GM19452 (cell line): ENCODE data around the gene CACNG4.

ENCODE experiments used
- ATAC-seq: cut with Tn5 transposase; IDR thresholded peaks from one replicate; pipeline ENCODE4 v1.9.1; 2021; ENCODE audit not compliant: unreplicated experiment

The CACNG4 gene

DNA sequence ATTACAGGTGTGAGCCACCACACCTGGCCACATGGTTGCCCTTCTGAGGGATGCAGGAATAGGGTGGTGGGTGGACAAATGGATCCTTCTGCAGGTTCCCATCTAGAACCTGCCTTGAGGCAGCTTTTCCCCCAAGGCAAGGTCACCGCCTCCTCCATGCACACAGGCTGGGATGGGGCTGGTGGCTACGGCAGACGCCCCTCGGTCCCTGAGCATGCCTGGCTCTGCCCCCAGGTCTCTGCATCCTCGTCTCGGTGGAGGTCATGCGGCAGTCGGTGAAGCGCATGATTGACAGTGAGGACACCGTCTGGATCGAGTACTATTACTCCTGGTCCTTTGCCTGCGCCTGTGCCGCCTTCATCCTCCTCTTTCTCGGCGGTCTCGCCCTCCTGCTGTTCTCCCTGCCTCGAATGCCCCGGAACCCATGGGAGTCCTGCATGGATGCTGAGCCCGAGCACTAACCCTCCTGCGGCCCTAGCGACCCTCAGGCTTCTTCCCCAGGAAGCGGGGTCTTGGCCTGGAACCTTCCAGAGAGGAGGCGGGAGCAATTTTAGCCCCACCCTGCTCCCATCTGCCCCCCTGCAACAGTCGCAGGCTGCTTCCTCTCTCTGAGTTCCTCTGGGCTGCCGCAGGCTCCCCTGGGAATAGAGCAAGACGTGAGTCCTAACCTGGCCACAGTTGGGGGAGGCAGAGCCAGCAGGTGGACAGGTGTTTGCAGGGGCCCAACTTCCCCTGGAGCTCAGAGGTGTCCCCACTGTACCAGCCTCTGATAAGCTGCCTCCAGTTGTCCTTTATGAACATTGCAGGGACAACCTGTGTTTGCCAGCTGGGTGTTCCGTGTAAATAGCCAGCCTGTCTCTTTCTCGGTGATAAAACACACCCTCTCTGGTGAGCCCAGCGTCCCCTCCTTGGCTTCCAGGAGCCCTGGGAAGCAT, 91.6 kb downstream of the CACNG4 start:
- ATAC-seq, result no peak

DNA sequence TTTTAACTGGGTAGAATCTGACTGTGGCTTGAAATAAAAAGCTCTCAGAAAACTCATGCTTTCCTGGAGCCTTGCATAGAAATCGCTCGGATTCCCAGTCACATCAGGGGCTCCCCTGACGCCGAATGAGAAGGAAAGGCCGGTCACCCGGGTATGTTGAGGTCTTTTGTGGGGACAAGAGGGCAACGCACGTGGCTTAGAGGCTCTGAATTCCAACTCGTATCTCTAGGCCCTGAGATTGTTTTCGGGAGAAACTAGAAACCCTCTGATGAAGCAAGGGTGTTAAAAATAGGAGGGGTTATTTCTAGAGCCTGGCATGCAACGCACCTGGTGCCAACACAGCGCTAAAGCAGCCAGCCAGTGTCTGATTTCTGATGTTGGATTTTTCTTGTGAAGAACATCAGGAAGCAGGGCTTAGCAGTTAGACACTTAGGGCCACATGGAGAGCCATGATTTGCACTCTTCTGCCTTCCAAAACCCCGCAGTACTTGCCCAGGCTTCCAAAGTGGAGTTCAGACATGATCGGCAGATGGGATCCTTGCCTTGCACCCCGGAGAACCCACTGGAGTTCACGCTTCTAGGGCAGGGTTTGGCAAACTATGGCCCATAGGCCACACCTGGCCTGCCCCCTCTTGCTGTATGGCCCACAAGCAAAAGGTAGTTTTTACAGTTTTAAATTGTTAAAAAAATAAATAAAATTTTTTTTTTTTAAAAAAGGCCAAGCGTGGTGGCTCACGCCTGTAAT, 92.4 kb downstream of the CACNG4 start:
- no peak for ATAC-seq

- ATAC-seq, result no peak
These were observed 93.5 kb downstream of the CACNG4 start for GRCh38 chr17:67058036-67058435.

DNA sequence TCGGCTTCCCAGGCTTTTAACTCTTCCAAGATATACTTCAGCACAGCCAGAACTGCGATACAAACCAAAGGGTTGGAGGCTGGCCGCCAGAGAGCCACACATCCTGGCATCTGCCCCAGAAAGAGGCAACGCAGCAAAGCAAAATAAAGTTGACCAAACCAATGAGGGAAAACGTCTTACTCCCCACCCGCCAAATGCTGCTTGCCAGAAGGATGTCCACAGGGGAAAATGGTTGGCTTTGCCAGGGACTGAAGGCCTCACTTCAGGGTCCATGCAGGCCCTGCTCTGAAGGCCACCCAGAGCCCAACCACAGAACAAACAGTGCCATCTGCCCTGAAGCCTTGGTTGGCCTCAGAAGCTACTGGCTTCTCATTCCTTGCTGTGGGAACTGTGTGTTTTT, 94.9 kb downstream of the CACNG4 start:
- ATAC-seq, result no peak

GRCh38 chr17:67063141-67063540, 98.6 kb downstream of the CACNG4 start:
- no peak for ATAC-seq

GRCh38 chr17:67066717-67067116, 102.2 kb downstream of the CACNG4 start:
- no peak for ATAC-seq

DNA sequence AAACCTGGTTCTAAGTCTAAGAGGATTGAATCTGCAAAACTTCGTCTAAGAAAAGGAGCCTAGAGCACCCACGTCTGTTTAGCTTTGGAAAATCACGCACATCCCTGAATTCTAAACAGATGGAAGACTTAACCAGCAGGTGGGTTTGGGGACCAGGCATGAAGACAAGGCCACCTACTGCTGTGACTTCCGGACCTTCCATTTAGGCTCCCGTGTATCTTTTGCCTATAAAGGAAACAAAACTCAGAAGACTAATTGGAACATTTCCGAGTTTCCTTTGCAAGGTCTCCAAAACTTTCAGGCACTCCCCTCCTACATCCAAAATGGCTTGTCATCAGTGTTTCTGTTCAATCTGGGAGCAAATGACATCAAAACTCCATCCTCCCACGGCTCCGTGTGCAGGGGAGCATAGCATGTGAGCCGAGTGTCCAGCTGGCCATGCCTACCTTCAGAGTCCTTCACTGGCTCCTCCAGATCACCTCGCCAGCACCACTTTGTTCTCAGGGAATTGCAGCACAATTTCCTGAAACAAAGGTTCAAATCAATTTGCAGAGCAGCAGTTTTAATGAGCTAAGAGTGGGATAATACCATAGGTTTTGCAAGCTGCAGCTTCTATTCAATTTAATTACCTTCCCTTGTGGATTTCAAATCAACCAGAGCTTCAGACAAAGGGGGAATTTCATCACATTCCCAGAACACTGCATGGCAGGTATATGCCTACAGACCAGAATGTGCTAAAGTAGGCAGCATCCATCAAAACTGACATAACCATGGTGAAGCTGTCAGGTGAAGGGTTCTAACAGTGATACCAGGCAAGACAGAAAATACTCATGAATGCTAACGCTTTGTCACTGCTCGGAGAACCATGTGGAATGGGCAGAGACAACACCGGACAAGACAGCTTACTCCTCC, 103.3 kb downstream of the CACNG4 start:
- ATAC-seq, result no peak

- no peak for ATAC-seq
These were observed 104.5 kb downstream of the CACNG4 start for GRCh38 chr17:67068999-67069398.

DNA sequence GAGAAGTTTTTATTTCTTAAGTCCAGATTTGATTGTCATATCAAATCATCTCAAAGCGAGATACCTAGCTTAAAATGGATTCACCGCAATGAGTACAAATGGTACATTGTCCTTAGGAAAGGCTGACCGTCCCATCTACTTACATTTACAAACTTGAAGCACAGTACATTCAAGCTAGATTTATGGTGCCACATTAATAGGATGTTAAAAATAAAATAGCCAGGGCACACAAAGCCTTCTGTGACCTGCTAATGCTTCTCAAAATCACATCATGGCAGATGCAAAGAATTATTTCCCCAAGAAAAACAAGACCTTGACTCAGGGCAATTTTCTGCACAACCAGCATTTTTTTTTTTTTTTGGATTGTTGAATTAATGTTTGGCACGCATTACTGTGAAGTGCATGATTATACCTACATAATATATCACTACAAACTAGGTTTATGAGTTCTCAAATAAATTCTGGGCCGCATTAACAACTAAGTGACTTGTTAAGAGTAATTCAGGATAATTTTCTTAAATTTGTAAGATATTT, 105.2 kb downstream of the CACNG4 start:
- no peak for ATAC-seq

- ATAC-seq, result no peak
These were observed 107.1 kb downstream of the CACNG4 start for GRCh38 chr17:67071595-67071994.

DNA sequence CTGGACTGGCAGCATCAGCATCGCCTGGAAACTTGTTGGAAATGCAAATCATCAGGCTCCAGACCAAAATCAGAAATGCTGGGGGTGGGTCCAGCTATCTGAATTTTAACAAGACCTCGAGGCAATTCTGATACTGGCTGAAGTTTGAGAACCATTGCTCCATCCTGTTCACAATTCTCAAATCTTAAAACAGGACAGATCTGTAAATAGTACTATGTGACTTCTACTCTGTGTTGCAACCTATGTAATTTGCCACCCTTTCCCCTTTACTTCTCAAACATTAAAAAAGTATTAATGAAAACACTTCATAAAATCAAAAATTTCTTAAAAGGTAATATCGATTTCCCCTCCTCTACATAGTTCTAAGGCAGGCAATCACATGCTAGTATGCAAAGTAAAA, 108.4 kb downstream of the CACNG4 start:
- ATAC-seq, result no peak

GRCh38 chr17:67074781-67075180, 110.3 kb downstream of the CACNG4 start:
- ATAC-seq, result no peak

- ATAC-seq, result no peak
These were observed 111.8 kb downstream of the CACNG4 start for GRCh38 chr17:67076290-67076689.

DNA sequence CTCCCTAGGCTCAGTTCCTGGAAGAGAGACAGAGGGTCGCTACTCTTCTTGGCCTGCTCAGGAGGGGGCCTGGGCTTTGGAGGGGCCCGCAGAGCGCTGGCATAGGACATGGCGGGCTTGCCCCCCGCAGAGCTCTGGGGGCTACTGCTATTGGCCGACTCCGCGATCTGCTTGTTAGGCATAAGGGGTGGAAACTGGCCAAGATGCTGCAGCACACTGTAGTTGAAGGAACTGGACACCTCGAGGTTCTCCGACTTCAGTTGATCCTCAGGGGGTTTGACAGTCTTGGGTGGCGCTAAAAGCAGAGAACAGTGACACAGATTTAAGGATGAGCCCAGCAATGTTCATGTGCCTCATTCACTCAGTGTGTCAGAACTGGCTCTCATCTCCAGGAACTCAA, 113.8 kb downstream of the CACNG4 start:
- no peak for ATAC-seq

DNA sequence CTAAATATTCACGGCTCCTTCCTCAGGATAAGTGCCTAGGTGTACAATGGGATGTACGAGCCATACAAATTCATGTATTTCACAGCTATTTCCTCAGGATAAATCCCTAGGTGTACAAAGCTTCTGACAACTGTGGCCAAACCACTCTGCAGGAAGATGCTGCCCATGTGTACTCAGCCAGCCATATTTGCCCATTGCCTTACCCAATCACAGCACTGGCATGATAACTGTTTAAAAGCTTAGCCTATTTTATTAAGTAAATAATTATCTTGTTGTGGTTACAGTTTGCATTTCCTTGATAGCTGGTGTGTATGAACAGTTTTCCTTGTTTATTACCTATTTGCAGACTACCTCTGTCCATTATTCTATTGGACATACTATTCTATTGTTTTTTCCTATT, 115.0 kb downstream of the CACNG4 start:
- ATAC-seq, result no peak

GRCh38 chr17:67080804-67081203, 116.3 kb downstream of the CACNG4 start:
- ATAC-seq, result no peak

DNA sequence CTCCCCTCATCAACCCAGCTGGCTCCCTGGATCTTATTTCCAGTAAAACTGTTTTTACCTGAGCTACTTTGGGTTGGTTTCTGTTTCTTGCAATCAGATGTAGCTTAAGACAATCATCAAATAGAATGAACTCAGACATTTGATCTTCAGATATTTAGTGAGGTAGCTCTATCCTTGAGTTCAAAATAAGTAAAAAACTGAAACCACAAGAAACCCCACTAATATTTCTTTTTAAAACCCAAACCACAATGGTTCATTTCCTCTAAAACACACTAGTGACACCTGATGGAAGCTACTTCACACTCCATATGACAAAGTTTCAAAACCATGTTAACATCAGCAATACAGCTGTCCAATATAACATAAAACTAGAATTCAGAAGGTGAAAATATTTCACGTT, 117.6 kb downstream of the CACNG4 start:
- ATAC-seq, result peak; percentile 82
